Inflammatory macrophage (primary cell): ENCODE data around the gene PCSK5.

Source experiments
- DNase-seq, 2 donors: peaks; one replicate each; pipeline ENCODE4 v3.0.0-alpha.2; 2020 to 2022

The PCSK5 gene

DNA sequence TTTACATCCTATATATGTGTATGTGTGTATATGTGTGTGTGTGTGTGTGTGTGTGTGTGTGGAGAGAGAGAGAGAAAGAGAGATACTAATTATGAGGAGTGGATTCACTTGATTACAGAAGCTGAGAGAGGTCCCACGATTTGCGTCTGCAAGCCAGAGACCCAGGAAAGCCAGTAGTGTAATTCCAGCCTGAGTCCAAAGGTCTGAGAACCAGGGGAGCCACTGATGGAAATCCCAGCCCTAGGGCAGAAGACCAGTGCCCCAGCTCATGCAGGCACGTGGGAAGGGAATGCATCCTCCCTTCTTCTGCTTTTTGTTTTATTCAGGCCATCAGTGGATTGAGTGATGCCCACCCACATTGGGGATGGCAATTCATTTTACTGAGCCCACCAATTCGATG, 74.8 kb downstream of the PCSK5 start:
- DNase-seq: no peak

DNA sequence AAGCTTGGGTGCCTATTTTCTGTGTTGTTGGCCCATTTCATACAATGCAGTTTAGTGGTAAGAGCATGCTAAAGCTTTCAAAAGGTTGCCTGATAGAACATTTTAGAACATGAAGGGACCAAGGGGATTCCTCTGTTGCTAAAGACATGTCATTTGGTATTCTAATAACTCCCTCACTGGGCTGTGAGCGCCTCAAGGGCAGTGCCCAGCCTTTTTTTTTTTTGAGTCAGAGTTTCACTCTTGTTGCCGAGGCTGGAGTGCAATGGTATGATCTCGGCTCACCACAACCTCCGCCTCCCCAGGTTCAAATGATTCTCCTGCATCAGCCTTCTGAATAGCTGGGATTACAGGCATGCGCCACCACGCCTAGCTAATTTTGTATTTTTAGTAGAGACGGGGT, 77.1 kb downstream of the PCSK5 start:
- no peak for DNase-seq

DNA sequence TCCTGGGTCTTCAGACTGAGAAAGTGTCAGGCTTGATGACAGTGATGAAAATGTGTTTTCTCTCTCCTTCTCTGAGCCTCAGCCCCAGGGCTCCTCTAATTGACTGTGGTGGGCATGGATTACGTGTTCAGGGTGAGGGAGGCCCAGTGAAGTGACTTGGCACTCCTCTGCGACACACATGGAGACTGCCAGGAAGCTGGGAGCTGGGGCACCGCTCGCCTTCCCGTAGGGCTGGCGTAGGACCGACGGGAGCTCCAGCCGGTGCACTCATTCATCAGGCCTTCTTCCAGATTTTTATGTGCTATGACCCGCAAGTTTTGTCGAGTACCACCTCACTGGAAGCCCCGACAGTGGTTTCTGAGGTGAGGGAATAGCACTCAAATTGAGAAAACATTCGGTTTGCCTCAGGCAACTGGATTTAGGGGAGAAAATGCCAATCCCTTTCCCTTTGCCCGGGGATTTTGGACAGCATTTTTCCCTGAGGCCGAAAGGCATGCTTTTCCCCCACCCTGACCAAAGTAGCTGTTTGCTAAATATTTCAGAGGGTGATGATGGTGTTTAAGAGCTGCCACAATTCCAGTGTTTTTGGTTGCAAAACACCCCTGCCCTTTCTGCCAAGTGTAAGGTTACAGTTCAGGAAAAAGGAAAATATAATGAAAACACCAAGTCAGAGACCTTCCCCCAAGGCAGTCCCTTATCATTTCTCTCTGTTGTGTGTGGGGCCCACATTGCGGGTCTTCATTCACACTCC, 83.7 kb downstream of the PCSK5 start:
- no peak for DNase-seq

DNA sequence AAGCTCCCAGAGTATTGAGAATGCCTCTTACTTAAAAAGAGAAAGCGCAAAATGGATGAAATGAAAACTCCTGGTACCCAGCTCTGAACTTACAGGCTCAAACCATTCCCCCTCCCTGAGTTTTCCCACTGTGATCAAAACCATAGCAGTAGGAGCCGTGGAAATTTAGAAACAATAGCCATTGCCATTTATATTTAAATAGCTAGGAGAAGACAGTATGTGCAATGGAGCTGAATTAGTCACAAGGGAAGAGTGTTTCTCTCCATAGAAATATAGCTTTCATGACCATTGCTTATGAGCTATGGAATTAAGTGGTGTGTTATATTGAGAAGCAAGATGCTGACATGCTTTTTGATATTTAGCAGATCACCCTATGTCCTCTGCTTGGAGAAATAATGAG, 84.6 kb downstream of the PCSK5 start:
- DNase-seq: no peak

DNA sequence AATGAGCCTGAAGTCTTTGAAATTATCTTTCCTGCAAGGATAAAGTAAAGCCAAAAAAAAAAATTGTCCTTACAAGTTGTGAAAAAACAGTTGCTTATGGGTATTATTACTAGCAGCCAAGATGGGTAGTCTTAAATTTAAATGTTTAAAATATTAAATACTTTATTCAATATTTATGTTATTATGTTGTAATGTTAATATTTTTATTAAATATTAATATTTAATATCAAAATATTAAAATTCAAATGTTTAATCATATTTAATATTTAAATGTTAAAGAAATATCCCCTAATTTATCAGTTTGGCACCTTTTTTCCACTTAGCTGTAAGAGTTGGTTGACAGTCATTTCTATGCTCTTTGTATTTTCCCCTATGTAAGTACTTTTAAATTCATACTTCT, 86.1 kb downstream of the PCSK5 start:
- DNase-seq: no peak

DNA sequence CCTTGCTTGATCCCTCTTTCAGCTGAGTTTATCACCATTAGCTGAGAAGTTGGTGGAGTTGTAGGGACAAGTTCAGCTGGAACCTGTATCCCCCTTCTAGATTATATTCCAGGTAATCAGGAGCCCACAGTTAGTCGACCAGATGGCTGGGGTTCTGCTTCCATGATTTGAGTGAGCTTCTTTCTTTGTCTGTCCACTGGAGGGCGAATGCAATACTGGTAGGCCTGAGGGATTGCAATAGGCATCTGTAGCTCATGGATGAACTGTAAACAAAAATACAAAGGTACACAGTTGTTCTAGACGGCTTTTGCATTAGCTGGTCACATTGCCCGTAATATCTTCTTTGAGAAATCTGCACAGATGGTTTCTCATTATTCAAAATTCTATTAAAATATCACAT, 88.9 kb downstream of the PCSK5 start:
- DNase-seq: no peak

DNA sequence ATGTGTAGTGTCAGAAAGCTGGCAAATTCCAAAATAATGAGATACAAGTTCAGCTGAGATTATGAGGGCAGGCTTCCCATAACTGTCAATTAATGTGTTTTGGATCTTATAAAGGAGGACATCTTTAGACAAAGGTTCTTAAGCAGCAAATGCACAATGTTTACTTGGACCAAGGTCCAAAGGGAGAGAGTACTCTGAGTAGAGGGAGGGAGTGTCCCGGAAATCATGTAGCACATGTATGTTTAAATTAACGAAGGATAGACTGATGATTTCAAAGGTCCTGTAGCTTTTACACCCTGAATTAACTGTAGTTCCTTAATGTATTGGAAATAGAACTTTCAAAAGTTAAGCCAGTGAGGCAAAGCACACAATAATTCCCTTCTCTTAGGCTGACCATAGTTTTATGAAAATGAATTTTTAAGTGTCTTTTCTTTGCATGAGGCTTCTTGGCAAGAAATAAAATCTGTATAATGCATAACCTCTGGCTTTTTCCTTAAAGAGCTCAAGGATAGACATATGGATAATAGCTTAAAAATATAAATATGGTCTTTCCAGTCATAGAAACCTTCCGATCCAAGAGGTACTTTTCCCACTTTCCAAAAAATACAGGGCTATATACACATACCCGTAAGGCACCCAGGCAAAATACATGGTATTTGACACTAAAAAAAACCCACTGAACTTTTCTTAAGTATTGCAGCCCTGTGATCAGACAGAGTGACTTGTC, 93.0 kb downstream of the PCSK5 start:
- no peak for DNase-seq

DNA sequence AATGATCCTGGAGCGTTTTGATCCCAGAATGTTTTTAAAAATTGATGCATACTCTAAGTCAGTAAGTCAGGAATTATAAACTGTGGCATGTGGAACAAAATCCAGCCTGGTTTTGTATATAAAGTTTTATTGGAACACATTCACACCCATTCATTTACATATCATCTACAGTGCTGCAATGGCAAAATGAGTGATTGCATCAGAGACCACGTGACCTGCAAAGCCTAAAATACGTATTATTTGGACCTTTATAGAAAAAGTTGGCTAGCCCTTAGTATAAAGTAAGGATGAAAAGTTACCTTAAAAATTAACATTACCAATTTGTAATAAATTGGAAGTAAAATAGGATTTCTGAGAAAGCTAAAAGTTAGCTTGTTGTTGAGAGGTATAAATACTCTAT, 95.0 kb downstream of the PCSK5 start:
- DNase-seq: no peak

DNA sequence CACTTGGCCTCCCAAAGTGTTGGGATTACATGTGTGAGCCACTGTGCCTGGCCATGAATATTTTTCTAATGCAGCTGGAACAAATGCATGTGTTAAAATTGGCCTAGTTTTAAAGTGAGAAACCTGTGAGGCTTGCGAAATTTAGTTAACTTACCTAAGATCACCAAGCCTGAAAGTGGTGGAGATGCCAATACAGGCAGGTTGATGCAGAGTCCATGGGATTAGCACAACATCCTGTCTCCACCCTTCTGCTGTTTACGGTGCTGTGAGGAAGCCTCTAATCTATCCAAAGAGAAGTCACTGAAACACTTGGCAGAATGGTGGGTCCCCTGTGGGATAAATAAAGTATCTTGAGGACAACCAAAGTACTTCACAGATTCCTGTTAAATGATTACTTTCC, 98.2 kb downstream of the PCSK5 start:
- no peak for DNase-seq

DNA sequence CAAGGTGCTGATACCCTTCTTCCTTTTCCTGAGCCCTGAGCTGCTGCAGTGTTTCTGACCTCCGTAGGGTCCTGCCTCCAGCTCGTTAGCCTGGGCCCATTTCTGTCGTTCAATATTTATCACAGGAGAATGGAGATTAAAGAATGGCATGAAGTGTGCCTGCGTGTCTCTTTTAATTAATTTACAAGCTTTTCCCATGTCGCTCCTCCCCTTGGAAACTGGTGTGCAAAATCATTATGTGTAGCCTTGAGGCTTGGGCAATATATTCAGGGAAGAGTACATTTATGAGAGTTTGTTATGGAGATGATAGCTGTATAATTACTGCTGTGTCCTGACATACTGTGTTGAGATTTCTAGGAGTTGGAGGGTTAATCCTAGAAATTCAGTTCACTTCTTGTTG, 99.7 kb downstream of the PCSK5 start:
- no peak for DNase-seq

DNA sequence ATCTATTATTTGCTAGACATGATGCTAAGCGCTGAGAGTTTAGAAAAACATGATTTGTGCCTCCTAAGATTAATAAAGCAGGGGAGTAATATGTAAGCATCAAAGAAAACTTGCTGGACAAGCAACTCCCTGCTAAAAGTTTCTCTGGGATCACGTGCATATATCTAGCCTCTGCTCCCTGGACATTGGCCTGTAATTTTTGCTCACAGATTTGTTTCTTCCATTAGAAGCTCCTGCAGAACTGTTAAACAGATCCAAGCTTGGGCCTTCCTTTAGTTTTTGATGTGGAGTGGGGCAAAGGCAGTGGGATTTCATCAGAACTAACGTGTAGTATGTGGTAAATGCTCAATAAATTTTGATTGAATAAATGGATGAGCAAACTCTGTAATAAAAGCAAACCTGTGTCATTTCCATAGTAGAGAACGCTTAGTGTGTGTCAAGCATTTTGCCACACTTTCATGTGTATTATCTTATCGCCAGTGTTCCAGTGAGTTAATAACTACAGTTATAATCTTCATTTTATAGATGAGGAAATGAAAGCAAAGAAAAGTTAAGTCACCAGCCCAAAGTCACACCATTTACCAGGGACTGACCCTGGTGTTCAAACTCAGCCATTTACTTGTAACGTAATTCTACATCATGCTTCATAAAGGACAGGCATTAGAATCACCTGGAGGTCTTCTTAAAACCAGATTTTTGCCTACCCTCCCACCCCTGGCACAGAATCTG, 100.3 kb downstream of the PCSK5 start:
- DNase-seq: no peak

DNA sequence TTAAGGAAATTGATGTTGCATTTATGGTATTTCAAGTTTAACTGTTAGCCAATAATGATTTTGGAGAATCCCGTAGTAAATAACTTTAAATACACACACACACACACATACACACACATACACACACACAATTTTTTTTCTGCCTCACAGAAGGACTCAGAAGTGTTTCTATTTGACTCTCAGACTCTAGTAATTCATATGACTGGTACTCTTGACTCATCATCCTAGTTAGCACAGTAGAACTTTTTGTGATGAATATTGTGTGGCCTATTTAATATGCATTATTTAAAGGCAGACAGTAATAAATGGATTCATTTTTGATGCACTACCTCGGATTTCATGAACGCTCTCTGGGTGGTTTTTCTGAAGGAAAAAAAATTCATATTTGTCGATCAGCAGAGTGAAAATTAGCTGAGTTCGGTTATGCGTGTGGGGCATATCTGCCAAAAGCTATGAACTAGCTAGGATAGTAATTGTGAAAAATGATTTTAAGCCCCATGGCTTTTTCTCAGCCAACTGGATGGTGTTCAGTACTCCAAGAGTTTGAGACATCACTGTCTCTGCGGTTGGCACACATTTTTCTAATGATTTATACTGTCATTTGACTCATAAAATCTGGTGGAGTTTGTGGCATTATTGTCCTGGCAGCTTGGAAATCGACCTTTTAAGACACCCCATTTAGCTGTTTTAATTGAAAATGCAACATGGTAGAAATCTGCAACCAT, 102.2 kb downstream of the PCSK5 start:
- DNase-seq: no peak

DNA sequence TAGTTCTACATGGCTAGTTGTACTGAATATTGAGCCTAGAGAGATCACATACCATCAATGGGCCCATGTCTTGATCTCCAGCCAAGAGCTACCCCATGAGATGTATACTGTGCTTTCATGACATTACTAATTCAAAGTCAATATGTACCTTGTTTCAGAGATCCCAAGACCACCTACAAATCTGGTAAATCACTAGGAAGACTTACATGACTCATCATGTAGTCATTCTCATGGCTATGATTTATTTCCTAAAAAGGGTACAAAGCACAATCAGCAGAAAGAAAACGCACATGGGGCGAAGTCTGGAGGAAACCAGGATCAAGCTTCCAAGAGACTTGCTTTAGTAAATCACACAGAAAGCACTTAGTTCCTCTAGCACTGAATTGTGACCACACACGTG, 103.0 kb downstream of the PCSK5 start:
- no peak for DNase-seq

DNA sequence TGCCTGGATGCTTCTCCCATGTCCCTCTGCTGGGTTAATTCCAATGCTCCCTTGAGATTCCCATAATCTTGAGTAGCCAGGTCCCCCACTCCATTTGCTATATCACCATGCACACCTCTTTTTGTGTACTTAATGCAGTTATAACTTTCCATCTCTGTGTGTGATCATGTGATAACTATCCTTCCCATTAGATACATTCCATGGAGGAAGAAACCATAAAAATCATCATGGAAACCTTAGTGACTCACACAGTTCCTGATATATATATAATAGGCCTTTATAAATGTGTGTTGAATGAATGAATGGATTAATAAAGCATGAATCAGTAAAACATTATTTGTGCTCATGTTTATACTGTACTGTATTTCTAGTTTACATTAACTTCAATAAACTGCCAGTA, 104.6 kb downstream of the PCSK5 start:
- DNase-seq: no peak

DNA sequence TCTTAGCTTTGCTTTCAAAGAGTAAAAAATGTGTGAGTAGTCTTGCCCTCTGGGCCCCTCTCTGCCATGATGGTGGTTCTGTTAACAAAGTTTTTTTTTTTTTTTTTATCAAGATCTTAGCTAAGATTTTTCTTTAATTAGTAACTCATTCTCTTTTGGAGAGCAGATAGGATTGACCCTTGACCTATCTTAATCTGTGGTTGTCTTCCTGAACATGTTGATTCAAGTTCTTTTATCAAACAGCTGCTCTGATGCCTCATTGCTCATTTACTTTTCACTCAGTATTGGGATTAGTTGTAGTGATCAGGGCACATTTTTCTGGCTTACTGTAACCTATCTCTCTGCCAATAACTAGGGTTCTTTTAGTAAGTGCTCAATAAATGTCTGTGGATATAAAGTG, 106.3 kb downstream of the PCSK5 start:
- DNase-seq: no peak

DNA sequence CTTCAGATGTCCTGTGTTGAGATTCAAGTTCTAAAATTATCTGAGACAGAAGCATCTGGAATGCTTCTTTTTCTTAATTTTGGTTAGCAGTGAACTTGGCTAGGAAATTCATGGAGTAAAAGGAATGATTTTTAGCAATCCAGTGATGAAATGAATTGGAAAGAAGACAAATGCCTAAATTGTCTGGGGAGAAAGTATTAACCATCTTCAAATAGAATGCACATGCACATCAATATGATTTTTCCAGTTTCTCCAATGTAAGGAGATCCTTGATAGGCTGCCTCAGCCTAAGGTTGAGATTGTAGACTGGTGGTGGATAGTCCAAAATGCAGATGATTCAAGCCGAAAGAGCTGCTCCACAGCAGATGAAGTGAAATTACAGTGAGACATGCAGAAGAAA, 106.7 kb downstream of the PCSK5 start:
- no peak for DNase-seq

DNA sequence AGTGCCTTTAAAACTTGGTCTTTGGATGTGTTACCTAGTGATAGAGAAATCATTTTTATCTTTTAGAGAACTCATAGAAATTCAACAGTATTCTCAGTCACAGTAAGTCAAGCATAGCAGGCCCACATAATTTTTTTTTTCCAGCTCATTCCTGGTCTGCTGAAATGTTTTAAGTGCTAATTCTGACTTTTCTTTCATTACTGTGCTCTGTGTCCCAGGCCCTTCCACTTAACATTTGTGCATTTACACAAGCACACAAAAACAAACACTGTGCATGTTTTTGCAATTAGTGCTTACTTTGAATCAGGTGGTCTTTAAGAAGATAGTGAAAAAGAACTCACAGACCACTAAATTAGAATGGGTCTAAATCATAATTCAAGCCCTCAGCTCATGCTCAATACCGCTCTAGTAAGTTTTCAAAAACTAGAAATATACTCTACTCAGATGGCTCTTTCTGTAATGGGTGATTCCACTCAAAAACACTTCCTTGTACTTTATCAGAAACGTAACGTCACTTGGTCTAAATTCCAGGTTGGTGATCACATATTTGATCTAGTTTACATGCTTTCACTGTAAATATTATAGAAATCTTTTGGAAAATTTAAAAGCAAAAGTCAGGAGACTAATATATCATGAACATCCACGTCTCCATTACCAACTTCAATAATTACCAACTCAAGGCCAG, 107.8 kb downstream of the PCSK5 start:
- DNase-seq: no peak

DNA sequence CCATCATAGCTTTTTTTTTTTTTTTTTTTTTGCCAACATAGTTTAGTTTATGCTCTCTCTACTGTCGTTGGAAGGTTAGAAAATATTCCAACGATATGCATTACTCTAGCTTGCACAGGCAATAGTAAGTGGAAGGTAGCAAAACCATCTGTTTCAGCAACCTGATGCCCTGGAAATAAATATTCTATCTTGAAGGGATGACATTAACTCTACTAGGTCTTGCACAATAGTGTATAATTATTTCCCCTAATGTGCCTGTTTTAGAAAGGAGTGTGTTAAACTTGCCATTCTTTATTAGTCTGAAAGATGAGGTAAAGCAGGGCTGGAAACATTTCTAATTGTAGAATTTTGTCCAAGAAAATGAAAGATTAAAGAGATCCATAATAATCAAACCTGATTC, 111.0 kb downstream of the PCSK5 start:
- DNase-seq: no peak

DNA sequence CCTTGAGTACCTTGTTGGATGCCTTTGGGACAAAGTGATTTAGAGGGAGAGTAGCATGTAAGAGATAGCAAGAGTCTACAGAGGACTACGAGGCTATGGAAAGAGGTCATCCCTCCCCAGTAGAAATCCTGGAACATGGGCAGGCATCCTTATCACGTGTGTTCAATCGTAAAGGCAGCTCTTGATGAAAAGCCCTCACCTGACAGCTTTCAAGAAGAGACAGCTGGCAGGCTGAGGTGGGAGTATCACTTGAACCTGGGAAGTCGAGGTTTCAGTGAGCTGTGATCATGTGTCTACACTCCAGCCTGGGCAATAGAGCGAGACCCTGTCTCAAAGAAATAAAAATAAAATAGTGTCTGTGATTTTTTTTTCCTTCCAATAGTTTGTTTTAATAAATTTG, 112.6 kb downstream of the PCSK5 start:
- no peak for DNase-seq

DNA sequence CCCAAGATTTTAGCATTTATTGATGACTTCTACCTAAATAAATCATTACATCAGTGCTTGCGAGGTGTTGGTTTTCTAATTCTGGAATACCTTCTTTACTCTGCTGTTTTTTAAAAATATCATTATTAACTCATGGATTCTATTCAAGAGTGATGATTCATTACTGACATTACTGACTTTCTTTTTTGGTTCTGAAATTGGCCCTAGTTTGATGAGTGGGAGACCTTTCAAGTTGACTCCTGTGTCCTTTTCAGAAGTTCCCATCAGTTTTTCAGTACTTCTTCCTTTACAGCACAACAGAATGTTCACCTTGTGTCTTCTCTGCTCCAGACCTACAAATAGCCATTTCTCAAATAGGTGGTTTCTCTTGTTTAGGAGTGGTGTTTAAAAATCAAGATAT, 114.1 kb downstream of the PCSK5 start:
- DNase-seq: no peak

DNA sequence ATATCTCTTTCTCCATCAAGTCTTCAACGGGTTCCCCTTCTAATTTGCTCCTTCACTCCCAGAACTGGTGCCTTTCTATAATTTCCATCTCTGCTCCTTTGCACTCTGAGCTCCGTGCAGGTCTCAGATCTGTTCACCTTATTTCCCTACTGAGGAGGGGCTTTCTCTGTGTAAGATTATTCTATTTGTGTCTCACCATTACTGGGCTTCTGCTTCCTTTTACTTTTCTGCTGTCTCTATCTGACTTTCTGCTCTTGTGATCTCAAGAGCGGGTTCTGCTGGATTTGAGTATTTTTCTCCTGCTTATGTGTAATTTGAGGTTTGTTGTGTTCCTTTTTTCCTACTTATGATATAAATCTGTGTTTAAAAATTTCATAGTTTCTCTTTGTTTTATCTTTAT, 117.5 kb downstream of the PCSK5 start:
- DNase-seq: no peak

DNA sequence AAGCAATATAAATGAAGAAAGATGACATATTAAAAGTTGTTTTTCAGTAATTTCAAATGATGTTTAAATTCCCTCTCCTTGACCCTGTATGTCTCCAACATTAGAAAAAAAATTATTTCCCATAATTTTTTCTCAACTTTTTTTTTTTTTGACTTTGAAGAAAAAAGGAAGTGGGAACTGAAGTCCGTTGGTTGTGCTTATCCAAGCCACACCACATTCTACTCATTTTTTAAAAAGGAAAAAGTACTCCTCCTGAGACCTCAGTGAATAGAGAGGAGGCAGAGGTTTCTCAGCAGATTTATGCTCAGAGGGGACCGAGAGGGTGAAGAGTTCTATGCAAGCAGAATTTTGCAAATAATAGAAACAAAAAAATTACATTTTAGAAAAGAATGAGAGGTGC, 123.3 kb downstream of the PCSK5 start:
- DNase-seq: peak in 1 of 2 donors; percentile 7

DNA sequence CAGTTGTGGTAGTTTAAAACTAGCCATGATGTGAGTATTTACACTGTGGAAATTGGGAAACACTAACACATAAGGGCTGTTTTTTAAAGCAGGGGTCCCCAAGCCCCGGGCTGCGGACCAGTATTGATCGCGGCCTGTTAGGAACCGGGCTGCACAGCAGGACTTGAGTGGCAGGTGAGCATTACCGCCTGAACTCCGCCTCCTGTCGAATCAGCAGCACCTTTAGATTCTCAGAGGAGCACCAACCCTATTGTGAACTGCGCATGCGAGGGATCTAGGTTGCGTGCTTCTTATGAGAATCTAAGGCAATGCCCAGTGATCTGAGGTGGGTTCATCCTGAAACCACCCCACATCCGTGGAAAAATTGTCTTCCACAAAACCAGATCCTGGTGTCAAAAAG, 127.8 kb downstream of the PCSK5 start:
- DNase-seq: no peak
